CD8-positive, alpha-beta memory T cell (primary cell): Measurements from ENCODE around the gene ARVCF. TPM values are rescaled to one million over a fixed set of nuclear protein-coding genes. Genes with fewer than 3 reads are reported as not detected.

Experiments
- CTCF ChIA-PET: fragments of 350-600 bp; sonication (Branson Sonifier 250); formaldehyde crosslinking; loops from one replicate; lab custom pipeline; 2021; ENCODE audit warnings: antibody characterized with exemption; lab: Charles Lee
- POLR2A ChIA-PET: fragments of 350-600 bp; sonication (Branson Sonifier 250); formaldehyde crosslinking; loops from one replicate; lab custom pipeline; 2021; ENCODE audit warnings: antibody characterized with exemption; lab: Charles Lee
- DNase-seq, 5 donors: peaks; one replicate each; pipeline versions ENCODE4 v3.0.0 to v3.0.0-alpha.2; 2020 to 2022; ENCODE audit warnings: mixed read lengths in 1 of 5
- H3K27ac ChIP-seq: one replicate; pipeline ENCODE4 v1.7.0; 2013; ENCODE audit warnings: low read depth, mild to moderate bottlenecking, low read length, moderate library complexity
- H3K27me3 ChIP-seq: 2 replicates; pipeline ENCODE4 v1.7.0; 2013; ENCODE audit warnings: low read length, mild to moderate bottlenecking; ENCODE audit not compliant: insufficient read depth, poor library complexity, severe bottlenecking
- H3K36me3 ChIP-seq: 2 replicates; pipeline ENCODE4 v1.7.0; 2013; ENCODE audit warnings: mild to moderate bottlenecking, low read length, moderate library complexity; ENCODE audit not compliant: insufficient read depth
- H3K4me1 ChIP-seq: 2 replicates; pipeline ENCODE4 v1.7.0; 2013; ENCODE audit warnings: mild to moderate bottlenecking, low read length, moderate library complexity; ENCODE audit not compliant: insufficient read depth
- H3K4me3 ChIP-seq: 2 replicates; pipeline ENCODE4 v1.7.0; 2013; ENCODE audit warnings: mild to moderate bottlenecking, low read length
- H3K9me3 ChIP-seq: 2 replicates; pipeline ENCODE4 v1.7.0; 2013; ENCODE audit warnings: mild to moderate bottlenecking, low read length
- H3K27ac Mint-ChIP-seq, 8 donors: one replicate each; pipeline ENCODE4 v1.8.0; 2020 to 2021; ENCODE audit warnings: mixed read lengths in 8 of 8, mild to moderate bottlenecking in 6 of 8, inconsistent platforms in 3 of 8, moderate library complexity in 3 of 8
- H3K27me3 Mint-ChIP-seq, 2 donors: one replicate each; pipeline ENCODE4 v1.8.0; 2020 to 2021; ENCODE audit warnings: mixed read lengths in 2 of 2, mild to moderate bottlenecking in 1 of 2, moderate library complexity in 1 of 2
- H3K36me3 Mint-ChIP-seq, 3 donors: one replicate each; pipeline ENCODE4 v1.8.0; 2020 to 2021; ENCODE audit warnings: mixed read lengths in 3 of 3, inconsistent platforms in 1 of 3, mild to moderate bottlenecking in 1 of 3
- H3K4me1 Mint-ChIP-seq, 3 donors: one replicate each; pipeline ENCODE4 v1.8.0; 2020 to 2021; ENCODE audit warnings: mixed read lengths in 3 of 3, inconsistent platforms in 1 of 3, mild to moderate bottlenecking in 1 of 3
- H3K4me3 Mint-ChIP-seq, 7 donors: one replicate each; pipeline ENCODE4 v1.8.0; 2020 to 2021; ENCODE audit warnings: mixed read lengths in 7 of 7, mild to moderate bottlenecking in 6 of 7, moderate library complexity in 4 of 7, inconsistent platforms in 2 of 7
- H3K9me3 Mint-ChIP-seq, 5 donors: one replicate each; pipeline ENCODE4 v1.8.0; 2020 to 2022; ENCODE audit warnings: mixed read lengths in 5 of 5, mild to moderate bottlenecking in 3 of 5, moderate library complexity in 2 of 5, inconsistent platforms in 1 of 5
- polyA plus RNA-seq: library from polyadenylated mRNA; unstranded; fragments of 300-500 nt; fragmentation: Illumina TruSeq; gene quantifications from one replicate; pipeline ENCODE4 v1.2.3, GENCODE V29; 2021
- total RNA-seq, 2 experiments: library from RNA; stranded (reverse); gene quantifications; one replicate each; pipeline ENCODE4 v1.2.3, GENCODE V29; 2021

Gene ARVCF
- total and polyA plus RNA-seq, 3 experiments from 2014 or later, result 0.92 to 1.8 (median 1.4) TPM

- Histone ChIP-seq H3K4me3 (no peak overlapping the region), H3K9me3 (no peaks in the 10 kb centered on the region), H3K27ac (no peak overlapping the region), H3K36me3 (peaks cover 16% of the 10 kb centered on the region), H3K4me1 (peaks cover 5% of the 10 kb centered on the region), H3K27me3 (no peaks in the 10 kb centered on the region)
- no peaks in the 10 kb centered on the region for H3K9me3 Mint-ChIP-seq
- no peaks in the 10 kb centered on the region for H3K27me3 Mint-ChIP-seq
- ChIA-PET POLR2A (interaction anchor here (0.7 kb wide), 1 partner anchor 240 kb away, joined by 7 read pairs; no protein-coding TSS in a partner anchor), CTCF (no interaction called here)
- H3K36me3 Mint-ChIP-seq, result peaks cover 0 to 27% (median 2%) of the 10 kb centered on the region in 3 donors
- no peak for DNase-seq
- peaks cover 5 to 6% (median 5%) of the 10 kb centered on the region in 3 donors for H3K4me1 Mint-ChIP-seq
- peak overlapping the region in 1 of 8 donors; percentile 88 for H3K27ac Mint-ChIP-seq
- no peak overlapping the region for H3K4me3 Mint-ChIP-seq
These were observed 50.6 kb downstream of the ARVCF start for GRCh38 chr22:19965771-19966709.

- peaks cover 0 to 4% (median 0%) of the 10 kb centered on the region in 3 donors for H3K4me1 Mint-ChIP-seq
- no peak overlapping the region for H3K4me3 Mint-ChIP-seq
- Histone ChIP-seq H3K4me1 (peaks cover 5% of the 10 kb centered on the region), H3K27me3 (no peaks in the 10 kb centered on the region), H3K36me3 (peaks cover 16% of the 10 kb centered on the region), H3K27ac (no peak overlapping the region), H3K4me3 (no peak overlapping the region), H3K9me3 (no peaks in the 10 kb centered on the region)
- DNase-seq, result no peak
- H3K36me3 Mint-ChIP-seq, result peaks cover 0 to 27% (median 2%) of the 10 kb centered on the region in 3 donors
- no peak overlapping the region for H3K27ac Mint-ChIP-seq
- CTCF ChIA-PET, result interaction anchor here (0.8 kb wide), 1 partner anchor 164 kb away, joined by 3 read pairs; no protein-coding TSS in a partner anchor
- POLR2A ChIA-PET, result no interaction called here
- H3K27me3 Mint-ChIP-seq, result no peaks in the 10 kb centered on the region
- H3K9me3 Mint-ChIP-seq, result no peaks in the 10 kb centered on the region
These were observed 51.8 kb downstream of the ARVCF start for GRCh38 chr22:19964701-19965386.

GRCh38 chr22:19963863-19964642, 52.6 kb downstream of the ARVCF start:
- H3K27ac Mint-ChIP-seq, result no peak overlapping the region
- Histone ChIP-seq H3K4me1 (peaks cover 10% of the 10 kb centered on the region), H3K9me3 (no peaks in the 10 kb centered on the region), H3K27ac (no peak overlapping the region), H3K27me3 (no peaks in the 10 kb centered on the region), H3K4me3 (no peak overlapping the region), H3K36me3 (peaks cover 16% of the 10 kb centered on the region)
- POLR2A ChIA-PET, result no interaction called here
- CTCF ChIA-PET, result interaction anchor here (0.8 kb wide), 1 partner anchor 165 kb away, joined by 3 read pairs; no protein-coding TSS in a partner anchor
- peaks cover 0 to 27% (median 2%) of the 10 kb centered on the region in 3 donors for H3K36me3 Mint-ChIP-seq
- DNase-seq, result no peak
- no peaks in the 10 kb centered on the region for H3K9me3 Mint-ChIP-seq
- no peaks in the 10 kb centered on the region for H3K27me3 Mint-ChIP-seq
- no peak overlapping the region for H3K4me3 Mint-ChIP-seq
- peaks cover 0 to 4% (median 0%) of the 10 kb centered on the region in 3 donors for H3K4me1 Mint-ChIP-seq

GRCh38 chr22:19962909-19963806, 53.5 kb downstream of the ARVCF start:
- Mint-ChIP-seq H3K9me3 (no peaks in the 10 kb centered on the region), H3K27ac (peak overlapping the region in 1 of 8 donors; percentile 43), H3K4me3 (no peak overlapping the region), H3K27me3 (no peaks in the 10 kb centered on the region), H3K4me1 (peaks cover 0 to 4% (median 0%) of the 10 kb centered on the region in 3 donors), H3K36me3 (peaks cover 0 to 24% (median 2%) of the 10 kb centered on the region in 3 donors)
- ChIA-PET CTCF (no interaction called here), POLR2A (no interaction called here)
- Histone ChIP-seq H3K36me3 (peaks cover 16% of the 10 kb centered on the region), H3K9me3 (no peaks in the 10 kb centered on the region), H3K4me3 (no peak overlapping the region), H3K27me3 (no peaks in the 10 kb centered on the region), H3K4me1 (peaks cover 10% of the 10 kb centered on the region), H3K27ac (no peak overlapping the region)
- no peak for DNase-seq

- no peaks in the 10 kb centered on the region for H3K9me3 Mint-ChIP-seq
- H3K4me3 ChIP-seq, result no peak overlapping the region
- H3K27ac Mint-ChIP-seq, result no peak overlapping the region
- H3K27ac ChIP-seq, result no peak overlapping the region
- H3K4me3 Mint-ChIP-seq, result no peak overlapping the region
- ChIA-PET POLR2A (no interaction called here), CTCF (no interaction called here)
- no peaks in the 10 kb centered on the region for H3K9me3 ChIP-seq
- peaks cover 10% of the 10 kb centered on the region for H3K4me1 ChIP-seq
- peaks cover 19% of the 10 kb centered on the region for H3K36me3 ChIP-seq
- H3K27me3 ChIP-seq, result no peaks in the 10 kb centered on the region
- DNase-seq, result peak in 3 of 5 donors; percentile 20 to 68 (median 54)
- H3K27me3 Mint-ChIP-seq, result no peaks in the 10 kb centered on the region
- H3K4me1 Mint-ChIP-seq, result peaks cover 0 to 4% (median 1%) of the 10 kb centered on the region in 3 donors
- H3K36me3 Mint-ChIP-seq, result peaks cover 0 to 20% (median 0%) of the 10 kb centered on the region in 3 donors
These were observed 54.2 kb downstream of the ARVCF start for GRCh38 chr22:19962246-19962908.

- POLR2A ChIA-PET, result no interaction called here
- no peak overlapping the region for H3K27ac ChIP-seq
- DNase-seq, result no peak
- H3K9me3 ChIP-seq, result no peaks in the 10 kb centered on the region
- no peaks in the 10 kb centered on the region for H3K27me3 ChIP-seq
- H3K27ac Mint-ChIP-seq, result no peak overlapping the region
- H3K36me3 Mint-ChIP-seq, result peaks cover 0 to 14% (median 0%) of the 10 kb centered on the region in 3 donors
- CTCF ChIA-PET, result no interaction called here
- H3K36me3 ChIP-seq, result peaks cover 19% of the 10 kb centered on the region
- peaks cover 10% of the 10 kb centered on the region for H3K4me1 ChIP-seq
- no peaks in the 10 kb centered on the region for H3K9me3 Mint-ChIP-seq
- peaks cover 0 to 4% (median 2%) of the 10 kb centered on the region in 3 donors for H3K4me1 Mint-ChIP-seq
- no peak overlapping the region for H3K4me3 ChIP-seq
- no peaks in the 10 kb centered on the region for H3K27me3 Mint-ChIP-seq
- no peak overlapping the region for H3K4me3 Mint-ChIP-seq
These were observed 54.8 kb downstream of the ARVCF start for GRCh38 chr22:19961868-19962245.

- Mint-ChIP-seq H3K27ac (no peak overlapping the region), H3K27me3 (no peaks in the 10 kb centered on the region), H3K4me1 (peaks cover 0 to 4% (median 2%) of the 10 kb centered on the region in 3 donors), H3K4me3 (no peak overlapping the region), H3K36me3 (peaks cover 0 to 11% (median 0%) of the 10 kb centered on the region in 3 donors), H3K9me3 (no peaks in the 10 kb centered on the region)
- H3K27ac ChIP-seq, result no peak overlapping the region
- no peaks in the 10 kb centered on the region for H3K27me3 ChIP-seq
- H3K4me1 ChIP-seq, result peaks cover 10% of the 10 kb centered on the region
- ChIA-PET POLR2A (no interaction called here), CTCF (no interaction called here)
- no peak for DNase-seq
- peaks cover 19% of the 10 kb centered on the region for H3K36me3 ChIP-seq
- no peak overlapping the region for H3K4me3 ChIP-seq
- H3K9me3 ChIP-seq, result no peaks in the 10 kb centered on the region
These were observed 55.4 kb downstream of the ARVCF start for GRCh38 chr22:19961201-19961580.
